GM21717 (cell line): ENCODE data around the gene GBA2.

Source experiments
- ATAC-seq: cut with Tn5 transposase; IDR thresholded peaks from one replicate; pipeline ENCODE4 v1.9.1; 2021; ENCODE audit warnings: mild to moderate bottlenecking, moderate library complexity; ENCODE audit not compliant: unreplicated experiment

GBA2 gene

DNA sequence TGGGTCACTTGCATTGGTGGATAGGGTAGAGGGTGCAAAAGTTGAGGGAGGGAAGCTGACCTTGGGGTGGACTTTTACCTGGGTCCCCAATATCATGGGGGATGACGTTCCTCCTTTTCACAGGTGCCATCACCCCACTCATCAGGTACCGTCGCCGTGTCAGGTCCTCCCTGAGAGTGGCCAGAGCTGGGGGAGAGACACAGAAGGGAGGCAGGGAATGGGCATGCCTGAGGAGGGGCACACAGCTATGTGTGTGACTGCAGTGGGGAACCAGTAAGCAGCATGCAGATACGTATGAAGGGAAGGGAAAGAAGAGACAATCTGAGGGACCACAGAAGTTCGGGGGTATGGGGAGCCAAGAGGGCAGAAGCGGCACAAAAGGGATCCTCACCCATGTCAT is 10.1 kb downstream of the GBA2 start:
- no peak for ATAC-seq

- no peak for ATAC-seq
These were observed 10.8 kb downstream of the GBA2 start for GRCh38 chr9:35738186-35738585.

GRCh38 chr9:35737143-35737542 is 11.9 kb downstream of the GBA2 start:
- no peak for ATAC-seq

- ATAC-seq, result no peak
These were observed 12.8 kb downstream of the GBA2 start for GRCh38 chr9:35736201-35736633.

- no peak for ATAC-seq
These were observed 14.9 kb downstream of the GBA2 start for GRCh38 chr9:35734096-35734495.

DNA sequence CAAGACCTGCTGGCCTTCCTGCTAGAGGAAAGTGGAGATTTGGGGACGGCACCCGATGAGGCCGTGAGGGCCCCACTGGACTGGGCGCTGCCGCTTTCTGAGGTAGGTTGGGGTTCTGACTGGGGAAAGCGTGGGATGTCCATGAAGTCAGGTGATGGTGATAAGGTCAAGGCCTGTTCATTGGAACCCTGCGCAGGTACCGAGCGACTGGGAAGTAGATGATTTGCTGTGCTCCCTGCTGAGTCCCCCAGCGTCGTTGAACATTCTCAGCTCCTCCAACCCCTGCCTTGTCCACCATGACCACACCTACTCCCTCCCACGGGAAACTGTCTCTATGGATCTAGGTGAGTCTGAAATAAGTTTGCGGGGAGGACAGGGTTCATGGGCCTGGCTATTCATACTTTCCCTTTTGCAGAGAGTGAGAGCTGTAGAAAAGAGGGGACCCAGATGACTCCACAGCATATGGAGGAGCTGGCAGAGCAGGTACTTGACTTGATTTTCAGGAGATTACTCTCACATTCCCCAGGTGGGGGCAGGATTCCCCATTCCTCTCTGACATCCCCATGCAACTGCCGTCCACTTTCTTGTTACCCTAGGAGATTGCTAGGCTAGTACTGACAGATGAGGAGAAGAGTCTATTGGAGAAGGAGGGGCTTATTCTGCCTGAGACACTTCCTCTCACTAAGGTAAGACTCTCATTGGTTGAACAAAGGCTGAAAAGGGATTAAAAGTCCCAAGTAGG is 16.1 kb downstream of the GBA2 start:
- peak; percentile 4 for ATAC-seq

GRCh38 chr9:35732185-35732799 is 16.7 kb downstream of the GBA2 start, which contains the start of the genes CREB3 and TLN1:
TSS of gene CREB3 (plus strand) at chr9:35732666. CDS start at chr9:35732773, 107 bp downstream.
TSS of gene TLN1 (minus strand) at chr9:35732195. CDS start at chr9:35725694, 6,501 bp downstream.
- ATAC-seq, result peak; percentile 77

DNA sequence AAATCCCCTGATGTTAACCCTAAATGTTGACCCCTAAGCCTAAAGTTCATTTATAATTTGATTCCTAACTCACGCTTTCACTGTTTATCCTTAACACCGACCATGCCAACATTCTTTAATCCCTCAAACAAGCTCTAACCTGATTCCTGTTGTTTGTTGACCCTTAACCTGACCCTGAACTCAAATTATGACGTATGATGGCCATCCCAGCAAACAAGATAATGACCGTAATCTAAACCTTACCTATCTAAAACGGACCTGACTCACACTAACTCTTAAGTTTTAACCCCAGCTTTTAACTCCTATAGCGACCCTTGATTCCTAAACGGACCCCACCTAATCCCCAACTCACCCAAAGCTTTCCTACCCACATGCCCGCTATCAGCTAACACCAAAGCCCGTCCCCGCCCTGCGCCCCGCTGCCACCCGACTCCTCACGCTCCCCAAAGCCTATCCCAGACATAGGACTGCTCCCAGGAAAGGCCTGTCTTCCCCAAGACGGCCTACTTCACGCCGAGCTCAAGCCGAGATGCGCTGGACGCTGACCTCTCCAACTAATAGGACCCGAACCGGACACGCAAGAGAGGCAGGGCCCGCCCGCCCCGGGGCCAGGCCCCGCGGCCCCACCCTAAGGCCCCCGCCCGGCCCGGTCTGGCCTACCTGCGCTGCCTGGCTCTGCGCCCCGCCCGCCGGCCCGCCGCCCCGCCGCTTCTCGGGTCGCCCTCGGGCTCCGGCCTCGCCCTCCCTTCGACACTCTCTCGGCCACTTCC is 17.4 kb downstream of the GBA2 start:
- peak; percentile 5 for ATAC-seq

- no peak for ATAC-seq
These were observed 18.6 kb downstream of the GBA2 start for GRCh38 chr9:35730486-35730854.

DNA sequence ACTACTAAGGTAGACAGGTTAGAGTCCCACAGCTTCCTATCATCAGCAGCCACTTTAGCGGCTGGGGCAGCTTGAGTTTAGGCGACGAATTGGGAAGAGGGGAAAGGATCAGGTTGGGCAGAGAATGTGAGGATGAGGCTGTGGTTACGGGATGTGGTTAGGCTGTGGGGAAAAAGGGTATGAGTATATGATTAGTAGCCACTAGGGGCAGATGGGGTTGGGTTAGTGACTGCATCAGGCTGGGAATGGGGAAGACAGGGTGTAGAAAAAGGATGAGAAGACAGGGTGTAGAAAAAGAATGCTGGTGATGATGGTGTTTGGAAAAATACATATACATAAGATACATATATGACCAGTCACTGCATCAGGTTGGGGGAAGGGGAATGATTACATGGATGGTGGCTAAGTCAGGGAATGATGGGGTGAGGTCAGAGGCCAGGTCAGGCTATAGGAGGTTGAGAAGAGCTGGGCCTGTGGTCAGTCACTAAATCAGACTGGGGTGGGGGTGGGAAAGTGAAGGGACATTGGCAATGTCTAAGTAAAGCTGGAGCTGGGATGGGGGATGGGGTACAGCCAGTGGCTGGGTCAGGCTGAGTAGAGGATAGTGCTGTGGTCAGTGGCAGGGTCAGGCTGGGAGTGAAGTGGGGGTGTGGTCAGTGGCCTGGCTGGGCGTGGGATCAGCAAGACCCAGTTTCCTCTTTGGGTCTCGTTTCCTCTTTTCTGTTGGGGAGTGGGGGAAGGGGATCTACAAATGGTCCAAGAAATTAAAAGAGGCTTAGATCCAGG is 19.1 kb downstream of the GBA2 start:
- no peak for ATAC-seq

- ATAC-seq, result no peak
These were observed 19.9 kb downstream of the GBA2 start for GRCh38 chr9:35729101-35729500.

DNA sequence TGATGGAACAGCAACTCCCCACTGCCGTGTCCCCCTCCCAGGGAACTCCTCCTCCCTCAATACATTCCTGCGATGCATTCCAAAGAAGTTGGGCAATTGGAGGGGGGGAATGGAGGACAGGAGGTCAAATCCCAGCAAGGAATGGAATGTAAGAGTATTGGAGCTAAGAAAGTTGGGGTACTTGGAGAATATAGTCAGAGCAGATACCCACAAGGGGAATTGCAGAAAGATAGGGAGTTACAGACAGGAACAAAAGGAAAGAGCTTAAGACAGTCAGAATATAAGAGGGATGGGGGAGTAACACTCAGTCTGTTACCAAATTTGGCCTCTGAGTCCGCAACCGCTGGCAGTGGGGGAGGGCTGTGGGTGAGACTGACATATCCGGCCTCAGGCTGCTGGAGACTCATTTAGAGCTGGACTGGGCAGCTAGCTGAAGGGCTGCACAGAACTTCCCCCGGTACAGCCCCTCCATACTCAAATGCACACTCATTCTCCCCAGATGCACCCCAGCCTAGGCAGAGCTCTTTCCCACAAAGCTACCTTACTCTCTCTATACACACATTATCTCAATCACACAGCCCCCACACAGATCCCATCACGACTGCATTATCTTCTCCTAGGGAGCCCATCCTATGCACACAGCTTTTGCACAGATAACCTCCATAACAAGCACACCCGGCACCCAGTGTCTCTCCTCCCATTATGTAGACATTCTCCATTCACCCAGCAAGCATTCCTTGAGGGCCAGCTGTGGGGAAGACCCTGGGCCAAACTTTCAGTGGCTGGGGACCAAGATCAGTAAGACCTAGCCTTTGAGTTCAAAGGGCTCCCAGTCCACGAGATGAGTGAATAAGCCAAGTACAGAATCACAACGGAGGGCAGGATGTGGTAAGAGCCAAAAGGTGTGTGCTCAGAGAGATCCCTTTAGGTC is 20.7 kb downstream of the GBA2 start:
- ATAC-seq, result no peak

DNA sequence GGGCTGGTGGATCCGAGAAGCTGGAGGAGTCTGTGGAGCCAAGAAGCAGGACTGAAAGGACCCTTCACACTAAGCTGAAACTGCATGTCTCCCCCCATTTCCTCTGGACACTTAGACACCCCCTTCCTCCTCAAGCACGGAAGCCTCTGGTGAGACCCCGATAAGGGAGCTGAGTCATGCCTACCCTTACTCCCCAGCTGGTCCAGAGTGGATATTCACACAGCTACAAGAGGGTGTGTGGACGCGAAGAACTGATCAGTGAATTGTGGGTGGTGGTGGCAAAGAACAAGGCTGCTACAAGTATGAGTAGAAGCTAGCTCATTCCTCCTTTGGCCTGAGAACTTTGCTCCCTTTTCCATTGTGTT is 21.4 kb downstream of the GBA2 start:
- no peak for ATAC-seq

GRCh38 chr9:35726931-35727330 is 22.1 kb downstream of the GBA2 start:
- no peak for ATAC-seq

- no peak for ATAC-seq
These were observed 23.7 kb downstream of the GBA2 start for GRCh38 chr9:35725362-35725761.

GRCh38 chr9:35723908-35724307 is 25.1 kb downstream of the GBA2 start:
- ATAC-seq, result no peak

GRCh38 chr9:35723426-35723825 is 25.6 kb downstream of the GBA2 start:
- no peak for ATAC-seq

DNA sequence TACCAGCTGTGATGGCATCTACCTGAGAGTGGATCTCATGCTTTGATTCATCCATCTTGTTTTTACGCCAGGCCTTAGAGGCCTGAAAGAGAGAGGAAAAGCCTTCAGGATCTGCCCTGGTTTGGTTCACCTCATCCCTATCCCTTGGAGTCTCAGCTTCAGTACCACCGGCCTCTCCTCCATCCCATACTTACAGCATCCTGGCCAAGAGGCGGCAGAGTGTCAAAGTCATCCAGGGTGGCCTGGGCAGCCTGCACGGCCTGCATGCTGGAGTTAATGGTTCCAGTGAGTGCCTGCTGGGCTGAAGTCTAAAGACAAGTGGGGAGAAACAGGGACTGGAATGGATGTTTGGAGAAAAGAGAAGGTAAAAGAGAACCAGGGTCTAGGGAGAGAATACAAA is 29.5 kb downstream of the GBA2 start:
- no peak for ATAC-seq

DNA sequence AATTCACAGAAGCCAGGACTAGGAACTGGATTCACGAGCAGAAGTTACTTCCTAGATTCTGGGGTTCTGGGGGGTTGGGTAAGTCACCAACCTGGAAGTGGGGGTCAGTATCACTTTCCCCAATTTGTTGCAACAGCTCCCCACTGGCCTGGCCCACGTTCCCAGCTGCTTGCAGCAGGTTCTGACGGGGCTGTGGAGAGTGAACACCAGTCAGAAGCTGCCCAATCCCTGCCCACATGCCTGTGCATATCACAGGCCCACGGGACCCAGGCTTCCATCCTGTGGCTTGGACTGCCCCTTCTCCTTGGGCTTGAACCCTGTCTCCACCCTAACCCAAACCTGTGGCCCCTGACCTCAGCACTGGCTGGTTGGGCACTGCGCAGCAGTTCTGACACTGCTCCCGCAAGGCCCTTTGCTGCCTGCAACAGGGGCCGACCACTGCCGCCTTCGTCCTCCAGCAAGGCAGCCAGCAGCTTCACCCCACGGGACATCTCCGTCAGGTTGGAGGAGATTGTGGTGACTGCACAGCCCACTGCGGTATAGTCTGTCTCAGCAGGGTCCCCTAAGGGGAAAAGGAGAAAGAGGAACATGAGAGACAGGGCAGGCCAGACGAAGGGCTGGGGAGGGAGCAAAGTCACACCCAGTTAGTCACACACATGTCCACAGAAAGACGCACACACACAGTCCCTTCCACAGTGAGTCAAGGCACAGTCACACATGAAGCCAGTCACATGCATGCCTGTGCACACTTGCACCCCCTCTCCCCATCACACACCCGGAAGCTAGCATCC is 30.1 kb downstream of the GBA2 start:
- ATAC-seq, result no peak
